ENCODE measurements around the gene MT4.
"Not testable (repeated sequence)": the region's sequence is repeated elsewhere in the genome, so short reads cannot be mapped to it uniquely, and the experiment has no call there.

MT4 gene

DNA sequence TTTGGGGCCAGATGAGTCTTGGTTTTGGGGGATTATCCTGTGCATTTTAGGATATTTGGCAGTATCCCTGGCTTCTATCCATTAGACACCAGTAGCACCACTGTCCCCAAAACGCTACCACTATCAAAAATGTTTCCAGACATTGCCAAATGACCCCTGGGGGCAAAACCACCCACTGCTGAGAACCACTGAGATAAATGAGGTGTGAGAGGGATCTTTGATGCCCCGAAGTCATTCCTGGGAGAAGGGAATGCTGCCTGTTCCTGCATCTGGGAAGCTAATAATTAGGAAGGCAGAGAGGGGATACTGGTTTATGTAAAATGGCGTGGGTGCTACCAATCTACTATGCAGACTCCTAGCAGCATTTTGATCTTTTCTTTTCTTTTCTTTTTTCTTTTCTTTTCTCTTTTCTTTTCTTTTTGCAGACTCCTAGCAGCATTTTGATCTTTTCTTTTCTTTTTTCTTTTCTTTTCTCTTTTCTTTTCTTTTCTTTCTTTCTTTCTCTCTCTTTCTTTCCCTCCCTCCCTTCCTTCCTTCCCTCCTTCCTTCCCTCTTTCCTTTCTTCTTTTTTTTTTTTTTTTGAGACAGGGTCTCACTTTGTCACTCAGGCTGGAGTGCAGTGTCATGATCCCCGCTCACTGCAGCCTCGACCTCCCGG, 15.6 kb downstream of the MT4 start:
- Histone ChIP-seq H3K4me3 (ENCODE audit: low read depth in 1 of 5, low read length in 5 of 5) (no peak overlapping the region), H3K27ac (ENCODE audit: low read depth, low read length) (no peak overlapping the region), H3K36me3 (ENCODE audit: control insufficient read depth in 5 of 5, insufficient read depth in 5 of 5, low read length in 5 of 5) (no peaks in the 10 kb centered on the region), H3K9me3 (ENCODE audit: control insufficient read depth in 5 of 5, low read length in 5 of 5) (no peaks in the 10 kb centered on the region), H3K9ac (ENCODE audit: low read length in 5 of 5) (no peak overlapping the region), H3K27me3 (ENCODE audit: control insufficient read depth in 5 of 5, insufficient read depth in 4 of 5, low read length in 5 of 5) (peaks cover 0 to 4% (median 0%) of the 10 kb centered on the region in 5 donors), H3K4me1 (ENCODE audit: control insufficient read depth in 5 of 5, insufficient read depth in 5 of 5, low read length in 5 of 5) (peaks cover 0 to 7% (median 0%) of the 10 kb centered on the region in 5 donors)

DNA sequence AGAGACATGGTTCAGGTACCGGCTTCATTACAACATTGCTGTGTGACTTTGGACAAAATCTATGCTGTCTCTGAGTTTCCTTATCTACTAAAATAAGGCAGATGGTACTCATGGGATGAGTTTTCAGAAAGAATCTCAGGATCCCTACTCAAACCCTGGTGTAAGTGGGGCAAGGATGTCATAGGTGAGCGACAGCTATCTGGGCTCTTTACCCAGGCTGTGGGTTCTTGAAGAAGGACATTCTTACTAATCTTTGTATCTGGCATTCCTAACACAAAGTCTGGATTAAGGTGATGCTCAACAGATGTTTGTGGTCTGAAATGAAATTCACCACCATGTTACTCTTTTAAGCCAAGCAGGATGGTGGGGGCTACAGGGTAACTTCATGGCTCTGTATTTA, 18.0 kb downstream of the MT4 start:
- not testable (repeated sequence) for H3K4me3 ChIP-seq (ENCODE audit: low read depth in 1 of 5, low read length in 5 of 5); H3K4me1 ChIP-seq (ENCODE audit: control insufficient read depth in 5 of 5, insufficient read depth in 5 of 5, low read length in 5 of 5); H3K9ac ChIP-seq (ENCODE audit: low read length in 5 of 5); H3K36me3 ChIP-seq (ENCODE audit: control insufficient read depth in 5 of 5, insufficient read depth in 5 of 5, low read length in 5 of 5); H3K27ac ChIP-seq (ENCODE audit: low read depth, low read length); H3K9me3 ChIP-seq (ENCODE audit: control insufficient read depth in 5 of 5, low read length in 5 of 5)
- H3K27me3 ChIP-seq (ENCODE audit: control insufficient read depth in 5 of 5, insufficient read depth in 4 of 5, low read length in 5 of 5), result peaks cover under 1 to 12% (median 3%) of the 10 kb centered on the region in 5 donors

DNA sequence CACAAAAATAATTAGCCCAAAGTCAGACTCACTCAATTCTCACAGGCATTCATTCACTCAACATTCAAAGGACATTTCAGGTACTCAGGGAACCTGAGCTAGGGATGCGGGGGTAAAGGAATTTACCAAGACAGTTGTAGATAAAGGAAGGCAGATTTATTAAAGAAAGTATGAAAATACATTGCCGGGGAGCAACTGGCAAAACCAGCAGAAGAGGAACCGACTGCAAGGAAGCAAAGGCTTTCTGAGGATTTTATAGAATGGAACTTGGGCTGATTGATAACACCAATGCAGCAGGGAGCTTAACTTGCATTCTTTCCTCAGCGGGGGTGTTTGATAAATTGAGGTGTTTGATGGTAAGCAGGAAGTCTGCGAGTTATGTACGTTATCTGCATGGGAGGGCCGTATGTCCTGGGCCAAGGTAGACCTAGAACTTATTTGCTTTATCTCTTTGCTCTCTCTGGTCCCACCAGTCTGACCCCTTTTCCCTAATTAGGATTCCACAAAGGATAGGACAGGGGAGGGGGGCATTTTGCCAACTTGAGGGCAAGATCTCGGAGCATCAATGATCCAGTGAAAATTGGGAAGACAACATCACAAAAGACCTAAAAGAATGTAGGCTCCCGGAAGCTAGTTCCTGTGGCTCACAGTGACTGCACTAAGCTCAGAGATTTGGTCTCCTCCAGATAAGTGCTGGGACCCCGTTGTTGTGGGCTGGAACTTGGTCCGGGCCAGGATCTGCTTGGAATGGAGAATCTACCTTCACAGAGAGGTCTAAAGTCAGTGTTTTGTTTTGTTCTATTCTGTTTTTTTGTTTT, 18.7 kb downstream of the MT4 start:
- H3K9me3 ChIP-seq (ENCODE audit: control insufficient read depth in 5 of 5, low read length in 5 of 5), result no peaks in the 10 kb centered on the region
- H3K9ac ChIP-seq (ENCODE audit: low read length in 5 of 5), result no peak overlapping the region
- H3K27me3 ChIP-seq (ENCODE audit: control insufficient read depth in 5 of 5, insufficient read depth in 4 of 5, low read length in 5 of 5), result peaks cover 2 to 16% (median 7%) of the 10 kb centered on the region in 5 donors
- H3K36me3 ChIP-seq (ENCODE audit: control insufficient read depth in 5 of 5, insufficient read depth in 5 of 5, low read length in 5 of 5), result no peaks in the 10 kb centered on the region
- no peak overlapping the region for H3K27ac ChIP-seq (ENCODE audit: low read depth, low read length)
- peaks cover 0 to 7% (median 0%) of the 10 kb centered on the region in 5 donors for H3K4me1 ChIP-seq (ENCODE audit: control insufficient read depth in 5 of 5, insufficient read depth in 5 of 5, low read length in 5 of 5)
- no peak overlapping the region for H3K4me3 ChIP-seq (ENCODE audit: low read depth in 1 of 5, low read length in 5 of 5)

DNA sequence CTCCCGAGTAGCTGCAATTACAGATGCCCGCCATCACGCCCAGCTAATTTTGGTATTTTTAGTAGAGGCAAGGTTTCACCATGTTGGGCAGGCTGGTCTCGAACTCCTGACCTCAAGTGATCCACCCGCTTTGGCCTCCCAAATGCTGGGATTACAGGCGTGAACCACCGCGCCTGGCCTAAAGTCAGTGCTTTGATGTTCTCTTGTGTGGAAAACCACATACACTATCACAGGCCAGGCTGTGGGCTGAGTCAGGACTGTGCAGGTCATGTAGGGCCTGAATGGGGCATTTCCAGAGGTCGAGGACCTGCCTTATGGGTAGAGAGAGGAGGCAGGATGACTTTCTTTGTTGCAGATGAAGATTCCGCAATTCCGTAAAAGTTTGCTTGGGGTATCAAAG, 19.4 kb downstream of the MT4 start:
- Histone ChIP-seq H3K4me3 (ENCODE audit: low read depth in 1 of 5, low read length in 5 of 5) (no peak overlapping the region), H3K36me3 (ENCODE audit: control insufficient read depth in 5 of 5, insufficient read depth in 5 of 5, low read length in 5 of 5) (no peaks in the 10 kb centered on the region), H3K9me3 (ENCODE audit: control insufficient read depth in 5 of 5, low read length in 5 of 5) (no peaks in the 10 kb centered on the region), H3K9ac (ENCODE audit: low read length in 5 of 5) (no peak overlapping the region), H3K27ac (ENCODE audit: low read depth, low read length) (no peak overlapping the region), H3K27me3 (ENCODE audit: control insufficient read depth in 5 of 5, insufficient read depth in 4 of 5, low read length in 5 of 5) (peaks cover 8 to 23% (median 12%) of the 10 kb centered on the region in 5 donors), H3K4me1 (ENCODE audit: control insufficient read depth in 5 of 5, insufficient read depth in 5 of 5, low read length in 5 of 5) (peaks cover 0 to 13% (median 6%) of the 10 kb centered on the region in 5 donors)

DNA sequence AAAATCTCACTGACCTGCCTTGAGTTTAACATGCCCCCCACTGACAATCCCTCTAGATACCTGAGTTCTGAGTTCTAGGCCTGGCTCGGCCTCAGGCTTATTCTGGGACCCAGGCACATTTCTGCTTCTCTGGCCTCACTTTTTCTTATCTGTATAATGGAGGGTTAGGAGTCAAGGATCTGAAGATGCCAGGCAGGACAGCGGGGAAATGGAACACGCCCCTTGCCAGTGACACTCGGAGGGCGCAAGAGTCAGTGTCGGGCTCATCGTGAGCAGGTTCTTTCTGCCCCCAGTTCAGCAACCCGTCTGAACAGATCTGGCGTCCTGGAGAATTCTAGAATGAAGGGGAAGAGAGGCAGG, 23.9 kb downstream of the MT4 start:
- Histone ChIP-seq H3K4me3 (ENCODE audit: low read depth in 1 of 5, low read length in 5 of 5) (peak overlapping the region in 4 of 5 donors; percentile 32 to 63 (median 52)), H3K9me3 (ENCODE audit: control insufficient read depth in 5 of 5, low read length in 5 of 5) (no peaks in the 10 kb centered on the region), H3K4me1 (ENCODE audit: control insufficient read depth in 5 of 5, insufficient read depth in 5 of 5, low read length in 5 of 5) (peaks cover 0 to 18% (median 12%) of the 10 kb centered on the region in 5 donors), H3K27ac (ENCODE audit: low read depth, low read length) (no peak overlapping the region), H3K9ac (ENCODE audit: low read length in 5 of 5) (no peak overlapping the region), H3K27me3 (ENCODE audit: control insufficient read depth in 5 of 5, insufficient read depth in 4 of 5, low read length in 5 of 5) (peaks cover 25 to 35% (median 25%) of the 10 kb centered on the region in 5 donors), H3K36me3 (ENCODE audit: control insufficient read depth in 5 of 5, insufficient read depth in 5 of 5, low read length in 5 of 5) (no peaks in the 10 kb centered on the region)

DNA sequence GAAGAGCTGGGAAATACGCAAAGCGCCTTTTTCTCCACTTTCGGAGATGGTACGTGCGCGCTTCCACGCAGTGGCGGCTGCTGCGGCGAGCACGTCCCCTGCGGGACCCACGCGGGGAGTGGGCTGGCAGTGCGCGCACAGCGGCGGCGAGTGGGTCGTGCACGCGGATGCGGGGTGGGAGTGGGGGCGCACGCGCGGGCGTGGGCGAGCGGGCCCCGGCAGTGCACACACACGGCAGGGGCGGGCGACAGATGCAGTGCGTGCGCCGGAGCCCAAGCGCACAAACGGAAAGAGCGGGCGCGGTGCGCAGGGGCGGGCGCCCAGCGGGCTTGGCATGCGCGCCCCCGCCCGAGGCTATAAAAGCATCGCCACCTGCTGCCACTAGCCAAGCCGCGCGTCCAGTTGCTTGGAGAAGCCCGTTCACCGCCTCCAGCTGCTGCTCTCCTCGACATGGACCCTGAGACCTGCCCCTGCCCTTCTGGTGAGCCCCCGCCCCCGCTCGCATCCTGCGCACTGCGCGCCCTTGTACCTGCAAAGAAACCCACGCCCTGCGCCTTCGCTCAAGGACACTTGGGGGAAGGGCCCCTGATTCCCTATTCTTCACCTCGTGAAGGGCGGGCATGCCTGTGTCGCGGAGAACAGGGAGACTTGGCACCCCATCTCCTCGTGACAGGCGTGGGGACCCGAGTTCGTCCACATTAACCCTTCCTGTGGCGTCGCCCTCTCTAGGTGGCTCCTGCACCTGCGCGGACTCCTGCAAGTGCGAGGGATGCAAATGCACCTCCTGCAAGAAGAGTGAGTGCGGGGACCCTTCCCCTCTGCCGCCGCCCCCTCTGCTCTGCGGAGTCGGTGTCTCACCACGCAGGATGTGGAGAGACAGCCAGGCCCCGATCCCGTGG, 24.5 kb downstream of the MT4 start, which contains the start of gene MT3:
MT3 (plus strand) TSS at position 388 of the 899 bp plus-strand sequence; CDS start at position 451, 63 bp downstream.
- no peak within 1 kb of the TSS for H3K9ac ChIP-seq (ENCODE audit: low read length in 5 of 5)

DNA sequence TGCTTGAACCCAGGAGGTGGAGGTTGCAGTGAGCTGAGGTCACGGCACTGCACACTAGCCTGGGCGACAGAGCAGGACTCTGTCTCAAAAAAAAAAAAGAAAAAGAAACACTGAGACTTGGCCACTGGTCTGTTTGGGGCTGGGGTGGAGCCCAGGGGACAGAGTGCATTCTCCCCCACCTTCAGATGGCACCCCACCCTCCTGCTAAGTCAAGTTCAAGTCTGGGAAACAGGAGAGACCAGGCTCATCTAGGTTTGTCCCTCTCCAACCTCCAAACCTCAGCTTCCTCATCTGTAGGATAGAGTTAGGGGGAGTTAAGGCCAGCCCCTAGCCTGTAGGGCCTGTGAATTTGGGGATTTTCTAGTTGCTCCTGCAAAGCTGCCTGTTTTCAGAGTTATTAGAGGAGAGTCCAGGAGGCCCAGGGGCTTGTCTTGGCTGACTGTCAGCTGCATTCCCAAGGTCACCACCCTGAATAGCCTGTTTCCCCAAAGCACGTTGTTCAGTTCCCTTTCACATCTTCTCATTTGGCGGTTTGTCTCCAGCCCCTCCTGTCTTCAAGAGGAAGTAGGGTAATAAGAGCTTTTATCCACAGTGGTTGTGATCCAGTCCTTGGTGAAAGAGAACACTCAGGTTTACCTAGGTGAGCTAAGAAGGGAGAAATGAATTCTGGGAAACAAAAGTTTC, 26.6 kb downstream of the MT4 start:
- Histone ChIP-seq H3K27ac (ENCODE audit: low read depth, low read length) (no peak overlapping the region), H3K9me3 (ENCODE audit: control insufficient read depth in 5 of 5, low read length in 5 of 5) (no peaks in the 10 kb centered on the region), H3K4me3 (ENCODE audit: low read depth in 1 of 5, low read length in 5 of 5) (no peak overlapping the region), H3K27me3 (ENCODE audit: control insufficient read depth in 5 of 5, insufficient read depth in 4 of 5, low read length in 5 of 5) (peaks cover 24 to 32% (median 25%) of the 10 kb centered on the region in 5 donors), H3K4me1 (ENCODE audit: control insufficient read depth in 5 of 5, insufficient read depth in 5 of 5, low read length in 5 of 5) (peaks cover 0 to 12% (median 11%) of the 10 kb centered on the region in 5 donors), H3K9ac (ENCODE audit: low read length in 5 of 5) (no peak overlapping the region), H3K36me3 (ENCODE audit: control insufficient read depth in 5 of 5, insufficient read depth in 5 of 5, low read length in 5 of 5) (no peaks in the 10 kb centered on the region)

More for the DNA sequence above, 24.5 kb downstream of the MT4 start, which contains the start of gene MT3:
- peaks cover 0 to 18% (median 12%) of the 10 kb centered on the region in 5 donors for H3K4me1 ChIP-seq (ENCODE audit: control insufficient read depth in 5 of 5, insufficient read depth in 5 of 5, low read length in 5 of 5)
- H3K27ac ChIP-seq (ENCODE audit: low read depth, low read length), result no peak within 1 kb of the TSS
- peaks cover 24 to 35% (median 25%) of the 10 kb centered on the region in 5 donors for H3K27me3 ChIP-seq (ENCODE audit: control insufficient read depth in 5 of 5, insufficient read depth in 4 of 5, low read length in 5 of 5)
- H3K4me3 ChIP-seq (ENCODE audit: low read depth in 1 of 5, low read length in 5 of 5), result peak within 1 kb of the TSS in 4 of 5 donors; percentile 32 to 63 (median 52)
- no peaks in the 10 kb centered on the region for H3K9me3 ChIP-seq (ENCODE audit: control insufficient read depth in 5 of 5, low read length in 5 of 5)
- no peaks in the 10 kb centered on the region for H3K36me3 ChIP-seq (ENCODE audit: control insufficient read depth in 5 of 5, insufficient read depth in 5 of 5, low read length in 5 of 5)

DNA sequence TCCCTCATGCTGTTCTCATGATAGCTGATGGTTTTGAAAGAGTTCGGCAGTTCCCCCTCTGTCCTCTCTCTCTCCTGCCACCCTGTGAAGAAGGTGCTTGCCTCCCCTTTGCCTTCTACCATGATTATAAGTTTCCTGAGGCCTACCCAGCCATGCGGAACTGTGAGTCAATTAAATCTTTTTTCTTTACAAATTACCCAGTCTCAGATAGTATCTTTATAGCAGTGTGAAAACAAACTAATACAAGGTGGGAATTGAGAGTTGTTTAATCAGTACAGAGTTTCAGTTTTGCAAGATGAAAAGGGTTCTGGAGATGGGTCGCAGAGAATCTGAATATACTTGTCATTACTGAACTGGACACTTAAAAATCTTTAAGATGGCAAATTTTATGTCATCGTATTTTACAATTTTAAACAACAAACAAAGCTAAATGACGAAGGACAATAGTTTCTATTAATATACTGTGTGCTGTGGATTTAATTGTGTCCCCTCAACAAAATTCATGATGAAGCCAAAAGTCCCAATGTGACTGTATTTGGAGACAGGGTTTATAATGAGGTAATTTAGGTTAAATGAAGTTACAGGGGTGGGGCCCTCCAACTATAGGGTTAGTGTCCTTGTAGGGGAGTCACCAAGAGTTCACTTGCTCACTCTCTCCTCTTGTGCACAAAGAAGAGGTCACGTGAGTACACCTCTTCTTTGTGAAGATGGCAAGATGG, 28.9 kb downstream of the MT4 start:
- no peak overlapping the region for H3K9ac ChIP-seq (ENCODE audit: low read length in 5 of 5)
- H3K36me3 ChIP-seq (ENCODE audit: control insufficient read depth in 5 of 5, insufficient read depth in 5 of 5, low read length in 5 of 5), result no peaks in the 10 kb centered on the region
- peaks cover 0 to 11% (median 11%) of the 10 kb centered on the region in 5 donors for H3K4me1 ChIP-seq (ENCODE audit: control insufficient read depth in 5 of 5, insufficient read depth in 5 of 5, low read length in 5 of 5)
- H3K27ac ChIP-seq (ENCODE audit: low read depth, low read length), result no peak overlapping the region
- peaks cover 18 to 22% (median 22%) of the 10 kb centered on the region in 5 donors for H3K27me3 ChIP-seq (ENCODE audit: control insufficient read depth in 5 of 5, insufficient read depth in 4 of 5, low read length in 5 of 5)
- H3K4me3 ChIP-seq (ENCODE audit: low read depth in 1 of 5, low read length in 5 of 5), result no peak overlapping the region
- H3K9me3 ChIP-seq (ENCODE audit: control insufficient read depth in 5 of 5, low read length in 5 of 5), result no peaks in the 10 kb centered on the region

DNA sequence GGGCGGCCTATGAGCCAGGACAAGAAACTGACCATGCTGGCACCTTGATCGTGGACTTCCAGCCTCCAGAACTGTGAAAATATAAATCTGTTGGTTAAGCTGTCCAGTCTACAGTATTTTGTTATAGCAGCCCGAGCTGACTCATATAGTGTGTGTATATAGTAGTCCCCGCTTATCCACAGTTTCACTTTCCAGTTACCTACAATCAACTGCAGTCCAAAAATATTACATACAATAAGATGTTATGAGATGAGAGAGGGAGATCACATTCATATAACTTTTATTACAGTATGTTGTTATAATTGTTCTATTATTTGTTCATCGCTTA, 29.4 kb downstream of the MT4 start:
- no peak overlapping the region for H3K27ac ChIP-seq (ENCODE audit: low read depth, low read length)
- H3K9me3 ChIP-seq (ENCODE audit: control insufficient read depth in 5 of 5, low read length in 5 of 5), result no peaks in the 10 kb centered on the region
- H3K4me1 ChIP-seq (ENCODE audit: control insufficient read depth in 5 of 5, insufficient read depth in 5 of 5, low read length in 5 of 5), result peaks cover 0 to 6% (median 5%) of the 10 kb centered on the region in 5 donors
- no peak overlapping the region for H3K9ac ChIP-seq (ENCODE audit: low read length in 5 of 5)
- no peaks in the 10 kb centered on the region for H3K36me3 ChIP-seq (ENCODE audit: control insufficient read depth in 5 of 5, insufficient read depth in 5 of 5, low read length in 5 of 5)
- H3K4me3 ChIP-seq (ENCODE audit: low read depth in 1 of 5, low read length in 5 of 5), result no peak overlapping the region
- peaks cover 13 to 17% (median 16%) of the 10 kb centered on the region in 5 donors for H3K27me3 ChIP-seq (ENCODE audit: control insufficient read depth in 5 of 5, insufficient read depth in 4 of 5, low read length in 5 of 5)
